ENCODE data around the gene UGT1A8.

GRCh38 chr2:233656443-233656842, 39.0 kb downstream of the UGT1A8 start:
- TF ChIP-seq CTCF (IDR thresholded peaks at IDR 0.05; ENCODE audit: insufficient read depth, low read length, poor library complexity, severe bottlenecking) (no peak), EZH2phosphoT487 (conservative IDR thresholded peaks at IDR 0.05; ENCODE audit: low read length) (no peak)

All from SU-DHL-6 (cell line).